ENCODE results near the gene MYOM3.

The MYOM3 gene

GRCh38 chr1:24133819-24134218 lies 21.9 kb upstream of the MYOM3 start:
- Histone ChIP-seq H3K27me3 (ENCODE audit: control insufficient read depth, insufficient read depth, low read length) (no peaks in the 10 kb centered on the region), H3K4me1 (ENCODE audit: control insufficient read depth, insufficient read depth, low read length) (peaks cover 3% of the 10 kb centered on the region), H3K9ac (ENCODE audit: low read depth, low read length) (no peak overlapping the region), H3K9me3 (ENCODE audit: control insufficient read depth, insufficient read depth, low read length) (no peaks in the 10 kb centered on the region), H3K4me3 (ENCODE audit: low read depth, low read length) (no peak overlapping the region), H3K36me3 (ENCODE audit: control insufficient read depth, insufficient read depth, low read length) (no peaks in the 10 kb centered on the region)

- no peaks in the 10 kb centered on the region for H3K27me3 ChIP-seq (ENCODE audit: control insufficient read depth, insufficient read depth, low read length)
- H3K9me3 ChIP-seq (ENCODE audit: control insufficient read depth, insufficient read depth, low read length), result no peaks in the 10 kb centered on the region
- peaks cover 5% of the 10 kb centered on the region for H3K4me1 ChIP-seq (ENCODE audit: control insufficient read depth, insufficient read depth, low read length)
- no peak overlapping the region for H3K4me3 ChIP-seq (ENCODE audit: low read depth, low read length)
- H3K9ac ChIP-seq (ENCODE audit: low read depth, low read length), result no peak overlapping the region
- H3K36me3 ChIP-seq (ENCODE audit: control insufficient read depth, insufficient read depth, low read length), result no peaks in the 10 kb centered on the region
Observed at GRCh38 chr1:24130385-24130784, 18.4 kb upstream of the MYOM3 start.

- Histone ChIP-seq H3K36me3 (ENCODE audit: control insufficient read depth, insufficient read depth, low read length) (no peaks in the 10 kb centered on the region), H3K4me3 (ENCODE audit: low read depth, low read length) (no peak overlapping the region), H3K9me3 (ENCODE audit: control insufficient read depth, insufficient read depth, low read length) (no peaks in the 10 kb centered on the region), H3K4me1 (ENCODE audit: control insufficient read depth, insufficient read depth, low read length) (peaks cover 5% of the 10 kb centered on the region), H3K9ac (ENCODE audit: low read depth, low read length) (no peak overlapping the region), H3K27me3 (ENCODE audit: control insufficient read depth, insufficient read depth, low read length) (no peaks in the 10 kb centered on the region)
Observed at GRCh38 chr1:24127801-24128363, 15.9 kb upstream of the MYOM3 start.

GRCh38 chr1:24127134-24127800 lies 15.3 kb upstream of the MYOM3 start:
- Histone ChIP-seq H3K9ac (ENCODE audit: low read depth, low read length) (no peak overlapping the region), H3K4me1 (ENCODE audit: control insufficient read depth, insufficient read depth, low read length) (peaks cover 5% of the 10 kb centered on the region), H3K27me3 (ENCODE audit: control insufficient read depth, insufficient read depth, low read length) (no peaks in the 10 kb centered on the region), H3K9me3 (ENCODE audit: control insufficient read depth, insufficient read depth, low read length) (no peaks in the 10 kb centered on the region), H3K4me3 (ENCODE audit: low read depth, low read length) (no peak overlapping the region), H3K36me3 (ENCODE audit: control insufficient read depth, insufficient read depth, low read length) (no peaks in the 10 kb centered on the region)

GRCh38 chr1:24126672-24127023 lies 14.7 kb upstream of the MYOM3 start:
- H3K27me3 ChIP-seq (ENCODE audit: control insufficient read depth, insufficient read depth, low read length), result no peaks in the 10 kb centered on the region
- H3K4me1 ChIP-seq (ENCODE audit: control insufficient read depth, insufficient read depth, low read length), result peaks cover 5% of the 10 kb centered on the region
- no peak overlapping the region for H3K4me3 ChIP-seq (ENCODE audit: low read depth, low read length)
- H3K9ac ChIP-seq (ENCODE audit: low read depth, low read length), result no peak overlapping the region
- no peaks in the 10 kb centered on the region for H3K36me3 ChIP-seq (ENCODE audit: control insufficient read depth, insufficient read depth, low read length)
- H3K9me3 ChIP-seq (ENCODE audit: control insufficient read depth, insufficient read depth, low read length), result no peaks in the 10 kb centered on the region

- H3K9ac ChIP-seq (ENCODE audit: low read depth, low read length), result no peak overlapping the region
- no peaks in the 10 kb centered on the region for H3K27me3 ChIP-seq (ENCODE audit: control insufficient read depth, insufficient read depth, low read length)
Observed at GRCh38 chr1:24126018-24126671, 14.2 kb upstream of the MYOM3 start.

GRCh38 chr1:24125456-24125855 lies 13.5 kb upstream of the MYOM3 start:
- Histone ChIP-seq H3K9me3 (ENCODE audit: control insufficient read depth, insufficient read depth, low read length) (no peaks in the 10 kb centered on the region), H3K4me3 (ENCODE audit: low read depth, low read length) (no peak overlapping the region), H3K27me3 (ENCODE audit: control insufficient read depth, insufficient read depth, low read length) (no peaks in the 10 kb centered on the region), H3K4me1 (ENCODE audit: control insufficient read depth, insufficient read depth, low read length) (peaks cover 5% of the 10 kb centered on the region), H3K9ac (ENCODE audit: low read depth, low read length) (no peak overlapping the region), H3K36me3 (ENCODE audit: control insufficient read depth, insufficient read depth, low read length) (no peaks in the 10 kb centered on the region)

More at GRCh38 chr1:24126018-24126671, 14.2 kb upstream of the MYOM3 start:
- Histone ChIP-seq H3K4me1 (ENCODE audit: control insufficient read depth, insufficient read depth, low read length) (peaks cover 5% of the 10 kb centered on the region), H3K4me3 (ENCODE audit: low read depth, low read length) (no peak overlapping the region), H3K36me3 (ENCODE audit: control insufficient read depth, insufficient read depth, low read length) (no peaks in the 10 kb centered on the region), H3K9me3 (ENCODE audit: control insufficient read depth, insufficient read depth, low read length) (no peaks in the 10 kb centered on the region)

- Histone ChIP-seq H3K27me3 (ENCODE audit: control insufficient read depth, insufficient read depth, low read length) (no peaks in the 10 kb centered on the region), H3K9ac (ENCODE audit: low read depth, low read length) (no peak overlapping the region), H3K36me3 (ENCODE audit: control insufficient read depth, insufficient read depth, low read length) (no peaks in the 10 kb centered on the region), H3K4me1 (ENCODE audit: control insufficient read depth, insufficient read depth, low read length) (peaks cover 5% of the 10 kb centered on the region), H3K4me3 (ENCODE audit: low read depth, low read length) (no peak overlapping the region), H3K9me3 (ENCODE audit: control insufficient read depth, insufficient read depth, low read length) (no peaks in the 10 kb centered on the region)
Observed at GRCh38 chr1:24124980-24125379, 13.0 kb upstream of the MYOM3 start.

GRCh38 chr1:24123611-24124010 lies 11.7 kb upstream of the MYOM3 start:
- Histone ChIP-seq H3K9me3 (ENCODE audit: control insufficient read depth, insufficient read depth, low read length) (no peaks in the 10 kb centered on the region), H3K4me3 (ENCODE audit: low read depth, low read length) (no peak overlapping the region), H3K36me3 (ENCODE audit: control insufficient read depth, insufficient read depth, low read length) (no peaks in the 10 kb centered on the region), H3K4me1 (ENCODE audit: control insufficient read depth, insufficient read depth, low read length) (peaks cover under 1% of the 10 kb centered on the region), H3K27me3 (ENCODE audit: control insufficient read depth, insufficient read depth, low read length) (no peaks in the 10 kb centered on the region), H3K9ac (ENCODE audit: low read depth, low read length) (no peak overlapping the region)

- Histone ChIP-seq H3K9me3 (ENCODE audit: control insufficient read depth, insufficient read depth, low read length) (no peaks in the 10 kb centered on the region), H3K36me3 (ENCODE audit: control insufficient read depth, insufficient read depth, low read length) (no peaks in the 10 kb centered on the region), H3K4me1 (ENCODE audit: control insufficient read depth, insufficient read depth, low read length) (no peaks in the 10 kb centered on the region), H3K9ac (ENCODE audit: low read depth, low read length) (no peak overlapping the region), H3K4me3 (ENCODE audit: low read depth, low read length) (no peak overlapping the region), H3K27me3 (ENCODE audit: control insufficient read depth, insufficient read depth, low read length) (no peaks in the 10 kb centered on the region)
Observed at GRCh38 chr1:24122776-24123175, 10.8 kb upstream of the MYOM3 start.

GRCh38 chr1:24121406-24121805 lies 9.5 kb upstream of the MYOM3 start:
- no peaks in the 10 kb centered on the region for H3K9me3 ChIP-seq (ENCODE audit: control insufficient read depth, insufficient read depth, low read length)
- no peak overlapping the region for H3K4me3 ChIP-seq (ENCODE audit: low read depth, low read length)
- no peaks in the 10 kb centered on the region for H3K27me3 ChIP-seq (ENCODE audit: control insufficient read depth, insufficient read depth, low read length)
- H3K9ac ChIP-seq (ENCODE audit: low read depth, low read length), result no peak overlapping the region
- no peaks in the 10 kb centered on the region for H3K4me1 ChIP-seq (ENCODE audit: control insufficient read depth, insufficient read depth, low read length)
- H3K36me3 ChIP-seq (ENCODE audit: control insufficient read depth, insufficient read depth, low read length), result no peaks in the 10 kb centered on the region

- Histone ChIP-seq H3K4me1 (ENCODE audit: control insufficient read depth, insufficient read depth, low read length) (no peaks in the 10 kb centered on the region), H3K36me3 (ENCODE audit: control insufficient read depth, insufficient read depth, low read length) (no peaks in the 10 kb centered on the region), H3K4me3 (ENCODE audit: low read depth, low read length) (no peak overlapping the region), H3K9me3 (ENCODE audit: control insufficient read depth, insufficient read depth, low read length) (no peaks in the 10 kb centered on the region), H3K27me3 (ENCODE audit: control insufficient read depth, insufficient read depth, low read length) (no peaks in the 10 kb centered on the region), H3K9ac (ENCODE audit: low read depth, low read length) (no peak overlapping the region)
Observed at GRCh38 chr1:24120965-24121364, 9.0 kb upstream of the MYOM3 start.

Measured in iPS-15b (cell line).